Stimulated activated naive B cell treated with anti-CD40 and anti-IgM and Interleukin-4, amounts not matched to agents 10 μg/mL and 1 μg/mL and 100 μg/mL, for 72 hours (primary cell): ENCODE measurements around the gene DSCAML1.

Experiments used
- ATAC-seq, 2 donors: fragments of 150-1000 bp; cut with Tn5 transposase; replicated peaks; 2 replicates each; pipeline ENCODE4 v1.10.0; 2021; ENCODE audit warnings: moderate library complexity in 1 of 2
- DNase-seq: peaks from one replicate; pipeline ENCODE4 v3.0.0; 2021
- H3K27ac Mint-ChIP-seq: one replicate; pipeline ENCODE4 v1.8.0; 2022; ENCODE audit warnings: mild to moderate bottlenecking, mixed read lengths
- H3K27me3 Mint-ChIP-seq, 2 donors: one replicate each; pipeline ENCODE4 v1.8.0; 2022; ENCODE audit warnings: mixed read lengths in 2 of 2
- H3K36me3 Mint-ChIP-seq, 2 donors: one replicate each; pipeline ENCODE4 v1.8.0; 2022; ENCODE audit warnings: mixed read lengths in 2 of 2, mild to moderate bottlenecking in 1 of 2
- H3K4me1 Mint-ChIP-seq, 2 donors: one replicate each; pipeline ENCODE4 v1.8.0; 2022; ENCODE audit warnings: mixed read lengths in 2 of 2, mild to moderate bottlenecking in 1 of 2
- H3K4me3 Mint-ChIP-seq, 2 donors: one replicate each; pipeline ENCODE4 v1.8.0; 2022; ENCODE audit warnings: mild to moderate bottlenecking in 2 of 2, mixed read lengths in 2 of 2, moderate library complexity in 1 of 2
- H3K9me3 Mint-ChIP-seq, 2 donors: one replicate each; pipeline ENCODE4 v1.8.0; 2022; ENCODE audit warnings: mixed read lengths in 2 of 2, mild to moderate bottlenecking in 1 of 2

DSCAML1 gene

DNA sequence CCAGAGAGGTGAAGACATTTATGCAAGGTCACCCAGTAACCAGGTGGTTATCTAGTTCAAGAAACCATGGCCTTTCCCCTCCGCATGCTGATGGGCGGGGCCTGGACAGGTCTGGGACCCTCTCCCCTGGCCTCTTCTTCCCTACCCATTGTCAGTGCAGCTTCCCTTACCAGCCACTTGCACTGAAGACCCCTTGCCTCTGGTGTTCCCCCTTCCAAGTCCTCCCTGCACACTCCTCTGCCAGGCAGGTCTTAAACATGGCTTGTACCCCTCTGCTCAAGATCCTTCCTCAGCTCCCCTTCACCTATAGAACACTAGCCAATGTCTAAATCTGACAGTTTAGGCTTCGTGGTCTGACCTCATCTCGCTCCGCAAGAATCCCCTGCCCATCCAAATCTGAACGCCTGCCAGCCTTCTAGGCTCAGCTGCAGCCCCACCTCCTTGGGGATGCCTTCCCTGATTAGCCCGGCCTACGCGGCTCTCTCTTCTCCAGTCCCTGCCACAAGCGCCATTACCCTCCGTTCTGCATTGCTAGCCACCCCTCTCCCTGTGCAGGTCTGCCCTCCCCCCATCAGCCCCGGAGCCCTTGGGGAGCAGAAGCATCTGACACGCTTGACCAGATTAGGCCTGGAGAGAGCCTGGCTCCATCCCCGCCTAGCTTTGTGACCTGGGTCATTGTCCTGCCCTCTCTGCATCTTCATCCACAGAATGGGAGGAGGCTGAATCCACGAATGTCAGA, 213.8 kb downstream of the DSCAML1 start:
- DNase-seq (no peak), ATAC-seq (no peak)
- H3K27ac Mint-ChIP-seq: no peak overlapping the region

DNA sequence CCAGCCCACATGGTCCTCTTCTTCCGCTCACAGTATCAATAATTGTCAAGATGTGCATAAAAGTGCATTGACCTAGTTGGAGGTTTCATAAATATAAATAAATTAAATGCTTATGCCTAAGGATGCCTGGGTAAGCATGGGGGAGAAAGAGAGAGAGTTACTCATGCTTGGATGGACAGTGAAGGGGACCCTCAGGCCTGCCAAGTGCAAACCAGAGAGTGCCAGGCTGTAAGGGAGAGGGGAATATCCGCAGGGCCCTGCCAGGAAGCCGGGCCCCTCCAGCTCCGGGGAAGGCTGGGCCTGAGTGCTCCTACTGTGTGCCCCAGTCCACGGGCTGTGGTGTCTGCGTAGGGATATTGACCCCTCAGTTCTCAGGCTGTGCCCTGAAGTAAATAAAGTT, 214.6 kb downstream of the DSCAML1 start:
- Mint-ChIP-seq H3K9me3 (no peaks in the 10 kb centered on the region), H3K36me3 (no peaks in the 10 kb centered on the region), H3K4me1 (peaks cover 2 to 7% of the 10 kb centered on the region in 2 donors), H3K27me3 (peaks cover 6 to 15% of the 10 kb centered on the region in 2 donors), H3K4me3 (no peak overlapping the region), H3K27ac (no peak overlapping the region)
- no peak for DNase-seq
- ATAC-seq: no peak

More for the DNA sequence above, 213.8 kb downstream of the DSCAML1 start:
- no peaks in the 10 kb centered on the region for H3K36me3 Mint-ChIP-seq
- peaks cover 2 to 7% of the 10 kb centered on the region in 2 donors for H3K4me1 Mint-ChIP-seq
- peaks cover 6 to 15% of the 10 kb centered on the region in 2 donors for H3K27me3 Mint-ChIP-seq
- no peaks in the 10 kb centered on the region for H3K9me3 Mint-ChIP-seq
- H3K4me3 Mint-ChIP-seq: no peak overlapping the region

DNA sequence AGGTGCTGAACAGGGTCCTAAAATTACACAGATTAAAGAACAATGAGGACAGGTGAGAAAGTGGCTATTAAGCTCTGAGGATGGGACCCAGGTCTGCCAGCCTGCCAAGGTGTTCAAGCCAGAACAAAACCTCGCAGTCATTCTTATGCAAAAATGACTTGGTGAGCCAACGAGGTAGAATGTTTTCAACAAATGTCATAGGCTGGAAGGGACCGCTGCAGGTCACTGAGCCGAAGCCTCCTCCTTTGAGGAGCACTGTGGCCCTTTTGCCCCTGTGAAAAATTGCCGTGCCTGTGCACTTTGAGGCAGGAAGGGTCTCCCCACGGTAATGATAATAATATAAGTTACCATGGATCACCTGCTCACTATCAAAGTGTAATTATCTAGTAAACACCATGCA, 216.2 kb downstream of the DSCAML1 start:
- Mint-ChIP-seq H3K4me1 (peaks cover 2 to 6% of the 10 kb centered on the region in 2 donors), H3K36me3 (no peaks in the 10 kb centered on the region), H3K27me3 (peaks cover 6 to 15% of the 10 kb centered on the region in 2 donors), H3K9me3 (no peaks in the 10 kb centered on the region), H3K27ac (no peak overlapping the region), H3K4me3 (no peak overlapping the region)
- DNase-seq (no peak), ATAC-seq (no peak)

DNA sequence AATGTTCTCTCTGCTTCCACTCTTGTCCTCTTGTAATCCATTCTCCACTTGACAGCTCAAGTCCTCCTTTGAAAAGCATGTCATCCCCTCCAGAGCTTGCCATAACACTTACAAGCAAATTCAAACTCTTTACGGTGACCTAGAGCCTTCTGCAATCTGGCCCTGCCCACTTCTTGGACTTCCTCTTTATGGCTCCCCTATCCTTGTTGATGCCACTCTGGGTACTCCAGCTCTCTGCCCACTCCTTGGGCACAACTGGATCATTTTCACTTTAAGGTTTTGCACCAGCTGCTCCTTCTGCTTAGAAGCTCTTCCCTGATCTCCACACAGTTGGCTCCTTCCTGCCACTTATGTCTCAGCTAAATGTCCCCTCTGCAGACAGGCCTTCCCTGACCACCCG, 217.9 kb downstream of the DSCAML1 start:
- ATAC-seq (no peak), DNase-seq (no peak)
- Mint-ChIP-seq H3K27ac (no peak overlapping the region), H3K36me3 (no peaks in the 10 kb centered on the region), H3K9me3 (no peaks in the 10 kb centered on the region), H3K4me1 (no peaks in the 10 kb centered on the region), H3K27me3 (peaks cover 6 to 13% of the 10 kb centered on the region in 2 donors), H3K4me3 (no peak overlapping the region)

DNA sequence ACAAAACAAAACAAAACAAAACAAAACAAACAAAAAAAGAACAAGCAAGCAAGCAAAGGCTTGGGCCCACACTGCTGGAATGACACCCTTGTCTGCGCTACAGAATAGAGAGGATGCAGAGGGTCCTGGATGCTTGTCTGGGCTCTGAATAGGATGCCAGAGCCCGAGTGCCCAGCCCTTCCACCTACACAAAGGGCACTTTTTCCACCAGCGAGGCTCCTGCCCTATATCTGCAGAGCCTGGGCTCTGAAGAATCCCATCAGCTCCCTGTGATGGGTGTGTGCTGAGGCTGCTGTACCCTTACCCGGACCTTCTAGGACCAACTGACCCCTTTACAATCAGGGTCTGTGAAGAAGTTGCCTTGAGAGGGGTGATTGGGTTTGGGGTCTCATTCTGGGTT, 221.2 kb downstream of the DSCAML1 start:
- ATAC-seq: no peak
- H3K27ac Mint-ChIP-seq: no peak overlapping the region
- H3K27me3 Mint-ChIP-seq: peaks cover 5% of the 10 kb centered on the region in 2 donors
- no peaks in the 10 kb centered on the region for H3K4me1 Mint-ChIP-seq
- no peak for DNase-seq
- no peaks in the 10 kb centered on the region for H3K36me3 Mint-ChIP-seq
- no peak overlapping the region for H3K4me3 Mint-ChIP-seq
- H3K9me3 Mint-ChIP-seq: no peaks in the 10 kb centered on the region

DNA sequence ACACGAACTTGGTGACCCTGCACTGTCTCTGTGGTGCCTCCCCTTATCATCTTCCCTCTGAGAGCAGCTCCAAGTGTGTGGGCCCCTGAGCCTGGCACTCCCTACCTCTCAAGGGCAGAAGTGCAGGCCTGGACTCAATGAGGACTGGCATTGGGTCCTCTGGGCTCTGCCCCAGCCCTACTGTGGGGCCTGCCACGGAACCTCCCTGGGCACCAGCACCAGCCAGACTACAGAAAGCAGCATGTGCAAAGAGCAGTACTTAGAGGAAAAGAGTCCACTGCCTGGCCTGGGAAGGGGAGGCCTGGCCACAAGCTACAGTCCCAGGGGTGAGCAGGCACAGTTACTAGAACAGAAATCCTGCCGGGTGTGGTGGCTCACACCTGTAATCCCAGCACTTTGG, 222.5 kb downstream of the DSCAML1 start:
- peaks cover 0 to 6% of the 10 kb centered on the region in 2 donors for H3K36me3 Mint-ChIP-seq
- H3K27me3 Mint-ChIP-seq: peaks cover 5 to 11% of the 10 kb centered on the region in 2 donors
- H3K27ac Mint-ChIP-seq: no peak overlapping the region
- ATAC-seq (no peak), DNase-seq (no peak)
- no peaks in the 10 kb centered on the region for H3K9me3 Mint-ChIP-seq
- H3K4me1 Mint-ChIP-seq: no peaks in the 10 kb centered on the region
- H3K4me3 Mint-ChIP-seq: no peak overlapping the region

DNA sequence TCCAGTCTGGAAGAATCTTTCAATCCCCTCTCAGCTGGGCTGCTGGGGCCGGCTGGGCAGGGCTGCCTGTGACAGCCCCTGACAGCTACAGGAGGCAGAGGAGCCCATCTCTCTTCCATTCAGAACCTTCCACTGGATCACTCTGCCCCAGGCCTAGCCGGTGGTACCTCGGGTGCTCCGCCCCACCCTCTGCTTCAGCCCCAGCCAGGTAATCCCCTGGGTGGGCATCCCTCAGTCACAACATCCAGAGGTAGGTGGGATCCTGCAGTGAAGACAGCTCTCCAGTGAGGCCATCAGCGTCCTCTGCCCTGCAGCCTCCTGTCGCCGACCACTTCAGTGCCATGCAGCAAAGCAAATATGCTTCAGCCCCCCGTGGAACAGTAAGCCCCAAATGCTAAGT, 223.7 kb downstream of the DSCAML1 start:
- Mint-ChIP-seq H3K27ac (no peak overlapping the region), H3K9me3 (no peaks in the 10 kb centered on the region), H3K27me3 (peaks cover 5 to 12% of the 10 kb centered on the region in 2 donors), H3K4me3 (no peak overlapping the region), H3K4me1 (no peaks in the 10 kb centered on the region), H3K36me3 (peaks cover 0 to 10% of the 10 kb centered on the region in 2 donors)
- no peak for DNase-seq
- ATAC-seq: no peak

DNA sequence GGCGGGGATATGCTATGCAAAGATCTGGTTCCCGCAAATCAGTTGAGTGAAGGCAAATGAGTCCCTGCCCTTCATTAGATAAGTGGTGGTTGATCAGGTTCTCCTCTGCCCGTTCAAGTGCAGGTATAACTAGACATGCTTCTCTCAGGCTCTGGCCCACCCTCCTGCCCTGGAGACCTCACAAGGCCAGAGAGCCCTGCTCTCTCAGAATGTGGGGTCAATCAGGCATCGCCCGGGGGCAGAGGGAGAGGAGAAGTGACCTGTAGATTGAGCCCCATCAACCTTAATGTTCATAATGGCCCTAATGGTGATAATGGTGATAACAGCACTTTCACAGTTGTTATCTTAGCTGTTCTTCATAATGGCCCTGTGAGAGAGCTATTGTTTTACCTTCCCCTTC, 224.3 kb downstream of the DSCAML1 start:
- no peak for DNase-seq
- H3K4me1 Mint-ChIP-seq: no peaks in the 10 kb centered on the region
- H3K27me3 Mint-ChIP-seq: peaks cover 5 to 12% of the 10 kb centered on the region in 2 donors
- H3K27ac Mint-ChIP-seq: no peak overlapping the region
- no peak overlapping the region for H3K4me3 Mint-ChIP-seq
- ATAC-seq: no peak
- no peaks in the 10 kb centered on the region for H3K9me3 Mint-ChIP-seq
- H3K36me3 Mint-ChIP-seq: peaks cover 0 to 10% of the 10 kb centered on the region in 2 donors

DNA sequence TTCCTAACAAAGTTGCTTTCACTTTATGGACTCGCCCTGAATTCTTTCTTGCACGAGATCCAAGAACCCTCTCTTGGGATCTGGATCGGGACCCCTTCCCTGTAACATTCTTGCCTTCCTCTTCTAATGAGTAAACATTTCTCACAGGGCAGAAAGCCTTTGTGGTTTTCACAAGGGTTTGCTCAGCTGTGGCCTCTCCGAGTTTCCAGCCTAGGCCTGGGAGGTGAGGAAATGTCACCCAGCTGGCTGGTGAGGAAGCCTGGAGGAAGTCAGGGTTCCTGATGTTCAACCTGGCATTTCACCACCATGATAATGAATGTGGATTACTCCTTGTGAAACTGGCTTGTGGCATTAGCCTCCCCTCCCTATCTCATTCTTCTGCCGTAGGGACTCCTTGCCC, 224.9 kb downstream of the DSCAML1 start:
- Mint-ChIP-seq H3K4me3 (no peak overlapping the region), H3K36me3 (peaks cover 0 to 10% of the 10 kb centered on the region in 2 donors), H3K4me1 (no peaks in the 10 kb centered on the region), H3K9me3 (no peaks in the 10 kb centered on the region), H3K27ac (no peak overlapping the region), H3K27me3 (peaks cover 5 to 12% of the 10 kb centered on the region in 2 donors)
- no peak for DNase-seq
- no peak for ATAC-seq

DNA sequence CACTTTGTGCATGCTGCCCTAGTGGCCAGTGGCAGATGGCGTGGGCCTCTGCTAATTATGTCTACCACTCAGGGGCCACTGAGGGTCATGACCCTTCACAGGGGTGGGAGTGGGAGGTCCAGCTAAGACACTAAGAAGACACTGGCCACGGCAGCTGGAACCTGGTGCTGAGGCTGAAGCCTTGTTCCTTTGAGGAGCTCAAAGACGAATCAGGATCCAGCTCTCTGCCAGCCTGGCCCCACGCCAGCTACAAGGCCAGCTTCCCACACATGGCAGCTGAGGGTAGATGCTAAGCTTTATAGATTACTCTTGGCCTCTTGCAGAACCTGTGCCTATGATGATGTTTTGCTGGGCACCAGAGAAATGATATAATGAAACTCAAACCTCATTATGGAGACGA, 226.3 kb downstream of the DSCAML1 start:
- Mint-ChIP-seq H3K4me3 (no peak overlapping the region), H3K4me1 (no peaks in the 10 kb centered on the region)

DNA sequence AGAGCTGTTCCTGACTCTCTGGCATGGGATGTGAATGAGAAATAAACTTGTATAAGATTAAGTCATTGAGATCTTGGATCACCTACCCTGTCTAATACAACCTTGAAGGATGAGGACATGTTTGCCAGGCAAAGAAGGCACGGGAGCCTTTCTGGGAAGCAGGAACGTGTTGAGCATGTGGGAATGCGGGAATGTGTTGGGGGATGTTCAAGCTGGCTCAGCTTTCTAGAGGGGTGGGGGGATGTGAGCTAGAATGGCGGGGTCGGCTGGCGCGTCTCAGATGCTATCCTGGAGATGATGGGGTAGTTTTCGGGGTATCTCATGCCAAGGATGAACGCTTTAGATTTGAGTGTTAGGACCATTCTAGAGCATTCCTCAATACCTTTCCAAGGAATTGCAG, 227.1 kb downstream of the DSCAML1 start:
- no peaks in the 10 kb centered on the region for H3K9me3 Mint-ChIP-seq
- no peaks in the 10 kb centered on the region for H3K4me1 Mint-ChIP-seq
- ATAC-seq (no peak), DNase-seq (no peak)
- H3K27ac Mint-ChIP-seq: no peak overlapping the region
- peaks cover 5 to 12% of the 10 kb centered on the region in 2 donors for H3K27me3 Mint-ChIP-seq
- H3K4me3 Mint-ChIP-seq: no peak overlapping the region
- H3K36me3 Mint-ChIP-seq: peaks cover 0 to 10% of the 10 kb centered on the region in 2 donors

More for the DNA sequence above, 226.3 kb downstream of the DSCAML1 start:
- no peaks in the 10 kb centered on the region for H3K9me3 Mint-ChIP-seq
- ATAC-seq: no peak
- DNase-seq: no peak
- H3K36me3 Mint-ChIP-seq: peaks cover 0 to 10% of the 10 kb centered on the region in 2 donors
- peaks cover 5 to 12% of the 10 kb centered on the region in 2 donors for H3K27me3 Mint-ChIP-seq
- no peak overlapping the region for H3K27ac Mint-ChIP-seq

DNA sequence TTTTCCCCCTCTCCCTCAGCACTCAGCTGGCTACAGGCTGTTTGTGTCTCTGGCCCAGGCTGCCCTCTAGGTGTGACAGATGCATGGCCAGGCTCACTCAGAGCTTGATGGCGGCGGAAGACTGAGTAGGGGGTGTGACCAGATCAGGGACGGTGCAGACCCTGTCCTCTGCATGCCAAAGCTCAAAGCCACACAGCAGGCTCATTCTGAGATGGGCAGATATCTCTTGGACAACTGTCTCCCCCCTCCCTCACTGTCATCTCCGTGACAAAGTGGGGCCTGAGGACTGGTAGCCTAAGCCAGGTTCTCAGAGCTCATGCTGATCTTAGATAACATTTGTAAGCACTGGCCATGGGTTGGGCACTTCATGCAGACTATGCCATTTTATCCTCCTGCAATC, 231.3 kb downstream of the DSCAML1 start:
- Mint-ChIP-seq H3K27ac (no peak overlapping the region), H3K4me3 (no peak overlapping the region), H3K4me1 (peaks cover 0 to under 1% of the 10 kb centered on the region in 2 donors), H3K36me3 (peaks cover 0 to 10% of the 10 kb centered on the region in 2 donors), H3K9me3 (no peaks in the 10 kb centered on the region), H3K27me3 (peaks cover 0 to 7% of the 10 kb centered on the region in 2 donors)
- ATAC-seq: no peak
- no peak for DNase-seq

DNA sequence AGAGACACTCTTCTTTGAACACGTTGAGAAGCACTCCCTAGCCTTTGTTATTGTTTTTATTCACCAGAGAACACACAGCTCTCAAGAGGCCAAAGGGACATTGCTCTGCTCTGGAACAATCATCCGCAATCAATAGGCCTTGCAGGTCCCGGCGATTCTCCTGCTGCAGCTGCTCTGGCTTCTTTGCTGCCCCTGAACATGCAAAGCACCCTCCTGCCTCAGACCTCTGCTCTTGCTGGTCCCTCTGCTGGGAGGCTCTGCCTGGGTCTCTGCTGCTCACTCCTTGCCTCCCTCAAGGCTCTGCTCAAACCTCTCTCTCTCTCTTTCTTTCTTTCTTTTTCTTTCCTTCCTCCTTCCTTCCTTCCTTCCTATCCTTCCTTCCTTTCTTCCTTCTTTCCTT, 232.7 kb downstream of the DSCAML1 start:
- no peak for ATAC-seq
- Mint-ChIP-seq H3K4me3 (no peak overlapping the region), H3K36me3 (peaks cover 0 to 2% of the 10 kb centered on the region in 2 donors), H3K9me3 (no peaks in the 10 kb centered on the region), H3K27ac (no peak overlapping the region), H3K4me1 (peaks cover 0 to 1% of the 10 kb centered on the region in 2 donors), H3K27me3 (peaks cover 0 to 3% of the 10 kb centered on the region in 2 donors)
- DNase-seq: no peak

DNA sequence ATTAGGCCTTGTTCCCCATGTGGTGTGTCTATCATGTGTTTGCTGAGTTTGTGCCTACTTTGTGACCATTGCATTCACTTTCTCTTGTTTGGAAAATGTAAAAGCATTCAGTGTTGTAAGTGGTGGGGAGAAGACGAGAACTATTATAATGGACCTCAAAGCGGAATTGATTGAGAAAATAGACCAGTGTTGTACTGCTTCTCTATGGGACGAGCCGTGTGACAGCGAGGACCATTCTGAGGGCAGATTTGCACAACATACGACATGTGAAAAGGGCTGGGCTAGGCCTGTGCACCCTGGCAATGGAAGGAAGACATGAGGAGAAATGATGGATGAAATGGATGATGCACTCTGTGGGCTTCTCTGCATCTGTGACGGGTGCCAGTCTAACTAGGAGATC, 233.5 kb downstream of the DSCAML1 start:
- ATAC-seq (no peak), DNase-seq (no peak)
- peaks cover 0 to 6% of the 10 kb centered on the region in 2 donors for H3K27me3 Mint-ChIP-seq

DNA sequence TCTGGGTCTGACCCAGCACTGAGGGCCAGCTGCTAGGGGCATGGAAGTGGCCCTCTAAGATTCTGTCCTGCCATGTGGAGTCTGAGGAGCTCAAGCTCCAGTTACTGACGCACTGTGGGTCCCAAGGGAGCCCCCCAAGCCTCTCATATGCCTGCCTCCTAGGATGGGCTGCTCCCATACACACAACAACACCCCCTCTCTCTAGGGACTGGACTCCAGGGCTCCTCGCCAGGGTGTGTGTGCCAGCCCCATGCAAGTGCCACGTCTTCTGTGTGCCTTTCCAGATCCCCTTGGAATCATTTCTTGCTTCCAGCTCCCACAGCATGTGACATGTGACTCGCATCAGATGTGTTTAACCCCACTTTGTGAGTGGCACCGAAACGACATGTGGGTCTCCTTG, 234.9 kb downstream of the DSCAML1 start:
- peaks cover 0 to 6% of the 10 kb centered on the region in 2 donors for H3K27me3 Mint-ChIP-seq
- peaks cover 0 to 1% of the 10 kb centered on the region in 2 donors for H3K4me1 Mint-ChIP-seq
- no peaks in the 10 kb centered on the region for H3K36me3 Mint-ChIP-seq
- DNase-seq (no peak), ATAC-seq (no peak)
- H3K9me3 Mint-ChIP-seq: no peaks in the 10 kb centered on the region
- H3K27ac Mint-ChIP-seq: no peak overlapping the region
- H3K4me3 Mint-ChIP-seq: no peak overlapping the region

More for the DNA sequence above, 233.5 kb downstream of the DSCAML1 start:
- Mint-ChIP-seq H3K4me1 (peaks cover 0 to 1% of the 10 kb centered on the region in 2 donors), H3K36me3 (no peaks in the 10 kb centered on the region), H3K4me3 (no peak overlapping the region), H3K9me3 (no peaks in the 10 kb centered on the region), H3K27ac (no peak overlapping the region)
